ENCODE measurements around the gene RPS6KA2.
"Not testable (repeated sequence)": the region's sequence is repeated elsewhere in the genome, so short reads cannot be mapped to it uniquely, and the experiment has no call there.

Gene RPS6KA2

GRCh38 chr6:166365221-166365620 is 261.8 kb downstream of the RPS6KA2 start:
- H3K4me3 ChIP-seq (ENCODE audit: low read depth, low read length), result no peak overlapping the region
- no peak for DNase-seq (ENCODE audit: low read depth)
- no peak for TF ChIP-seq CTCF (IDR thresholded peaks at IDR 0.05; ENCODE audit: control insufficient read depth, extremely low read depth, insufficient read depth)

GRCh38 chr6:166364456-166364855 is 262.6 kb downstream of the RPS6KA2 start:
- DNase-seq (ENCODE audit: low read depth), result no peak
- no peak for TF ChIP-seq CTCF (IDR thresholded peaks at IDR 0.05; ENCODE audit: control insufficient read depth, extremely low read depth, insufficient read depth)
- H3K4me3 ChIP-seq (ENCODE audit: low read depth, low read length), result no peak overlapping the region

GRCh38 chr6:166362427-166362826 is 264.6 kb downstream of the RPS6KA2 start:
- not testable (repeated sequence) for DNase-seq (ENCODE audit: low read depth); H3K4me3 ChIP-seq (ENCODE audit: low read depth, low read length)

GRCh38 chr6:166361077-166361429 is 266.0 kb downstream of the RPS6KA2 start:
- TF ChIP-seq CTCF (IDR thresholded peaks at IDR 0.05; ENCODE audit: control insufficient read depth, extremely low read depth, insufficient read depth), result no peak
- H3K4me3 ChIP-seq (ENCODE audit: low read depth, low read length), result no peak overlapping the region
- no peak for DNase-seq (ENCODE audit: low read depth)

- no peak overlapping the region for H3K4me3 ChIP-seq (ENCODE audit: low read depth, low read length)
- TF ChIP-seq CTCF (IDR thresholded peaks at IDR 0.05; ENCODE audit: control insufficient read depth, extremely low read depth, insufficient read depth), result no peak
- DNase-seq (ENCODE audit: low read depth), result no peak
Measured at GRCh38 chr6:166360243-166361076, 266.6 kb downstream of the RPS6KA2 start.

Measured in LNCaP clone FGC (cell line).